Lower lobe of right lung (tissue), 2 donors: ENCODE data around the gene DGKI. TPM values are rescaled to one million over a fixed set of nuclear protein-coding genes. Genes with fewer than 3 reads are reported as not detected.

Source experiments
- ATAC-seq, 2 donors: fragments of 200-7000 bp; cut with Tn5 transposase; one replicate each; pipeline ENCODE4 v1.9.1; 2020 to 2022; ENCODE audit warnings: mild to moderate bottlenecking in 2 of 2, moderate library complexity in 2 of 2
- DNase-seq: peaks from one replicate; pipeline ENCODE4 v3.0.0-alpha.2; 2020
- H3K27ac ChIP-seq: fragments of 200-600 bp; one replicate; pipeline ENCODE4 v1.8.0; 2022
- H3K27me3 ChIP-seq: fragments of 200-600 bp; one replicate; pipeline ENCODE4 v1.8.0; 2022; ENCODE audit warnings: low read depth
- H3K36me3 ChIP-seq: fragments of 200-600 bp; one replicate; pipeline ENCODE4 v1.8.0; 2022; ENCODE audit warnings: mild to moderate bottlenecking
- H3K4me1 ChIP-seq: fragments of 200-600 bp; one replicate; pipeline ENCODE4 v1.8.0; 2022
- H3K4me3 ChIP-seq: fragments of 200-600 bp; one replicate; pipeline ENCODE4 v1.8.0; 2022; ENCODE audit warnings: mild to moderate bottlenecking
- H3K9me3 ChIP-seq: fragments of 200-600 bp; one replicate; pipeline ENCODE4 v1.8.0; 2022
- intact Hi-C: fragments of 100-400 bp; cut with DNase I; formaldehyde crosslinking; loops from one replicate; pipeline ENCODE4 v1.11.0; 2022
- total RNA-seq: library from RNA; stranded (reverse); fragmentation: NEBNext Ultra II Directional; extraction: Animal tissue kit (Norgen Biotek cat#: 25700); gene quantifications from one replicate; pipeline ENCODE4 v1.2.1, GENCODE V29; 2021
- TF ChIP-seq, protein P1 (sequence below): fragments of 200-600 bp; IDR thresholded peaks from one replicate; pipeline ENCODE4 v1.8.0; 2022; ENCODE audit warnings: antibody characterized with exemption, mild to moderate bottlenecking
- donor health status: DM: no; HTN: yes; CAD: no; lungs with severe emphysema.

DGKI gene
- total RNA-seq, 1 donor from 2014 or later, result 0.09 TPM

DNA sequence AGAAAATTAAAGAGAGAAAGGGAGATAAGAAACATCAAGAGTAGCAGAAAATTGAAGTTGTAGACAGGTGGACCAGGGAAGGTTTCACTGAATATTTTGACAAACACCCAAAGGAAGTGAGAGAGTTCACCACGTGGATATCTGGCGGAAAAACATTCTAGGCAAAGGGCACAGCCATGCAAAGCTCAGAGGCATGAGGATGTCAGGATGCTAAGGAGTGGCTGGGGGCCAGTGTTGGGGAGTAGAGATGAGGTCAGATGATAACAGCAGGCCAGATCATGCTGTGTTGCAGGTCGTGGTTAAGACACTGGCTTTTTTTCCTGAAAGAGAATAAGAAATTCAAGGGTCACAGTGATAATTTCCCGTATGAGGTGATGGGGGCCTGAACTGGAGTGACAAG, 181.9 kb downstream of the DGKI start:
- H3K27me3 ChIP-seq, result no peaks in the 10 kb centered on the region
- no peak overlapping the region for H3K4me3 ChIP-seq
- DNase-seq (no peak), ATAC-seq (no peak)
- no peaks in the 10 kb centered on the region for H3K9me3 ChIP-seq
- no peak overlapping the region for H3K27ac ChIP-seq
- TF ChIP-seq, protein P1, sequence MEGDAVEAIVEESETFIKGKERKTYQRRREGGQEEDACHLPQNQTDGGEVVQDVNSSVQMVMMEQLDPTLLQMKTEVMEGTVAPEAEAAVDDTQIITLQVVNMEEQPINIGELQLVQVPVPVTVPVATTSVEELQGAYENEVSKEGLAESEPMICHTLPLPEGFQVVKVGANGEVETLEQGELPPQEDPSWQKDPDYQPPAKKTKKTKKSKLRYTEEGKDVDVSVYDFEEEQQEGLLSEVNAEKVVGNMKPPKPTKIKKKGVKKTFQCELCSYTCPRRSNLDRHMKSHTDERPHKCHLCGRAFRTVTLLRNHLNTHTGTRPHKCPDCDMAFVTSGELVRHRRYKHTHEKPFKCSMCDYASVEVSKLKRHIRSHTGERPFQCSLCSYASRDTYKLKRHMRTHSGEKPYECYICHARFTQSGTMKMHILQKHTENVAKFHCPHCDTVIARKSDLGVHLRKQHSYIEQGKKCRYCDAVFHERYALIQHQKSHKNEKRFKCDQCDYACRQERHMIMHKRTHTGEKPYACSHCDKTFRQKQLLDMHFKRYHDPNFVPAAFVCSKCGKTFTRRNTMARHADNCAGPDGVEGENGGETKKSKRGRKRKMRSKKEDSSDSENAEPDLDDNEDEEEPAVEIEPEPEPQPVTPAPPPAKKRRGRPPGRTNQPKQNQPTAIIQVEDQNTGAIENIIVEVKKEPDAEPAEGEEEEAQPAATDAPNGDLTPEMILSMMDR, result no peak
- intact Hi-C loops, result no loop called here
- no peaks in the 10 kb centered on the region for H3K36me3 ChIP-seq
- H3K4me1 ChIP-seq, result no peaks in the 10 kb centered on the region

DNA sequence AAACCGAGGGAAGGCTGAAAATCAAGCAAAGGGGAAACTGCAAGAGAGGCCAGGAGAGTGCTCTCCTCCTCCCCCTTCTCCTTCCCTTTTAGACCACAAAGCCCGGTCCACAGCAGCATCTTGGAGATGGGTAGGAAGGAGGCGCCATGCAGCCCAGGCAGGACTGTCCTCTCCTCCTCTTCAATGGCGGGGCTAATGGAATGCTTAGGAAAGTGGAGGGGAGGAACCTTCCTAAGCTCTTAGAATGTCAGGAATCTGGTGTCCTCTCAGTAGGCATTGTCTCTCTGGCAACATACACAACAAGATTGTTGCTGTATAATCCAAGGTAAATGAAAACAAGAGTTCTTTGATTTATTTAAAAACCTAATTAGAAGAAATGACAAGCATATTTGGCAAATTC, 185.1 kb downstream of the DGKI start:
- Histone ChIP-seq H3K27me3 (no peaks in the 10 kb centered on the region), H3K9me3 (no peaks in the 10 kb centered on the region), H3K27ac (no peak overlapping the region), H3K4me1 (peaks cover 4% of the 10 kb centered on the region), H3K4me3 (no peak overlapping the region), H3K36me3 (no peaks in the 10 kb centered on the region)
- no peak for ATAC-seq
- no peak for DNase-seq
- intact Hi-C loops, result no loop called here
- TF ChIP-seq, protein P1, result no peak

DNA sequence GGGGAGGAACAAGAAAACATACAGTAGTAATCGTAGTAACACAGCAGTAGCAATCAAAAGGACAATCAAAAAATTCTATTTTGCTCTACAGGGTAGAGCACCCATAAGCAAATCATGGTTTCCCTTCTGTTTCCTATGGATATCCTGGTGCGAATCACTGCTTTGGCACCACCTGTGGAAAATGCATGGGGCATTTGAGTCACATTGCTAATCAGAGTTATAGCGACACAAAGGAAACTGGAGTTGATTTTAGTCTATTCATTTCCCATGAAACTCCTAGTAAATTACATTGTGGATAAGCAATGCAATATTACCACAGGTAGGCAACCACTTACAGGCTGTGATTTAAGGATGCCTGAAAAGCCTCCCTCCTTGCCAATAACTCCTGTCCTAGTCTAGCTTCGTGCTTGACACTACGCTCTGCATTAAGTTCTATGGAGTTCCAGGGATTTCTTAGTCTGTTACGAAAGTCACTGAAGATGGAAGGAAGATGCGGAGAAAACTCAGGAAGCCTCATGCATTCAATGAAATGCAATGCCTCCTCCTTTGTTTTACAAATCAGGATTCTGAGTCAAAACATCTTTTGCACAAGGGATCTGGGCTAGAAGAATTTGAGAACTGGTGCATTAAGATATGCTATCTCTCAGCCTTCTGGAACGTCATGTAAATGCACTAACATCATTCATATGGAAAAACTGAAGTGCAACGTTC, 188.4 kb downstream of the DGKI start:
- Histone ChIP-seq H3K27ac (no peak overlapping the region), H3K27me3 (no peaks in the 10 kb centered on the region), H3K36me3 (no peaks in the 10 kb centered on the region), H3K4me1 (peaks cover 12% of the 10 kb centered on the region), H3K9me3 (no peaks in the 10 kb centered on the region), H3K4me3 (no peak overlapping the region)
- intact Hi-C loops, result loop anchor here (5.0 kb wide), 1 partner anchor 239 kb away; no protein-coding TSS in a partner anchor
- ATAC-seq, result no peak
- DNase-seq, result no peak
- TF ChIP-seq, protein P1, result no peak

DNA sequence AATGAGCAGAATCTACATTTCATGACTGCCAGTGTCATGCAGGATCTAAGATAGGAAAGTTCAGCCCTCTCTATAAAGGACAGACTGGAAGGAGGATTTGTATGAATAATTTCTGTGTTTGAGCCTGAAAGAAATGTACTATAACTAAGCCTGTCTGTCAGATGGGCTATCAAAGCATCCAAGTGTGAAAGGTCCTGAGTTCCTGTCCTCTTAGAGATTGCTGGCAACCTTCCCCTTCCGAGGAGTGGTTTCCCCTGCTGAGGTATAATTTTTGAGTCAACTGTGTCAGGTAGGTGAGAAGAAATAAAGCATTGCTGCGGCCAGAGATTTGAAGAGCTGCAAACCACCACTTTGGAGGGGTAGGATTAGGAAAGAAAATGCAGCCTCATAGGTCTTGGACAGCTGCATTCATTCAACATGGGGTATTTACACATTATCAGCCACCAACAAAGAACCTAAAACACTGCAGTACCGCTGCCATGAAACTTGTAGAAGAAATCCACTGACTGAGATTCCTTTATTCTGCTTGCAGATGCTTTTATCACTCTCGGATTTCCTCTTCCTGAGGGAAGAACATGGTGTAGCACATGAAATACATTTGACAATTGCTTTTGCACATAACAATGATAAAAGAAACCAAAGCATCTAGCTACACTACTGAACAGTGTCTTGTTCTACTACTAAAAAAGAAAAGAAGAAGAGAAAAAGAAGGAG, 189.1 kb downstream of the DGKI start:
- intact Hi-C loops, result loop anchor here (5.0 kb wide), 1 partner anchor 240 kb away; no protein-coding TSS in a partner anchor
- ATAC-seq, result no peak
- H3K27me3 ChIP-seq, result no peaks in the 10 kb centered on the region
- H3K4me3 ChIP-seq, result no peak overlapping the region
- DNase-seq, result no peak
- no peak overlapping the region for H3K27ac ChIP-seq
- peaks cover 12% of the 10 kb centered on the region for H3K4me1 ChIP-seq
- H3K9me3 ChIP-seq, result no peaks in the 10 kb centered on the region
- TF ChIP-seq, protein P1, result no peak
- H3K36me3 ChIP-seq, result no peaks in the 10 kb centered on the region

DNA sequence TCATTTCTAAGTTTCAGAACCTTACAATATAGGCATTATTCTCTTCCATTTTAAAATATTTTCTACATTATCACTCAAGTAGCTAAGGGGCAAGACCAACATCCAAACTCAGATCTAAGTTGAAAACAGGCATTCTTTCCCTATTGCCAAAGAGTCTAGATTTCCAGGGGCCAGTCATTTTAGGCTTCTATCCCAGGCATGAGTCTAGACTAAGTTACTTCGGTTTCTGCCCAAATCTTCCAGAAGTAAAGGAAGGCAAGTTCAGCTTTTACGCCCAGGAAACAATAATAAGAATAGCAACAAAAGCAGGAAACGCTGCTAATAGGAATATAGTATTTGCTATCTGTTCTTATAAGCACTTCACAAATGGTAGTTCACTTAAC, 189.9 kb downstream of the DGKI start:
- ATAC-seq, result no peak
- no peaks in the 10 kb centered on the region for H3K9me3 ChIP-seq
- peaks cover 12% of the 10 kb centered on the region for H3K4me1 ChIP-seq
- TF ChIP-seq, protein P1, result no peak
- no peak for DNase-seq
- no peak overlapping the region for H3K4me3 ChIP-seq
- H3K36me3 ChIP-seq, result no peaks in the 10 kb centered on the region
- H3K27ac ChIP-seq, result no peak overlapping the region
- H3K27me3 ChIP-seq, result no peaks in the 10 kb centered on the region
- intact Hi-C loops, result loop anchor here (5.0 kb wide), 1 partner anchor 240 kb away; no protein-coding TSS in a partner anchor
